OCI-LY3 (cell line): ENCODE results near the gene RDH14.

ENCODE experiments used
- H2AFZ ChIP-seq: fragments of 200-600, 300-600 bp; shearing (Covaris generic); 2 replicates; pipeline ENCODE4 v1.6.0; 2014; ENCODE audit warnings: antibody characterized with exemption, low read depth, low read length
- H3K27ac ChIP-seq: fragments of 200-600, 300-600 bp; sonication (generic); 2 replicates; pipeline ENCODE4 v1.5.1; 2014; ENCODE audit warnings: mild to moderate bottlenecking, low read length, moderate library complexity, mixed read lengths
- H3K27me3 ChIP-seq: fragments of 200-600, 300-600 bp; sonication (generic); 2 replicates; pipeline ENCODE4 v1.6.1; 2014; ENCODE audit warnings: low read depth, low read length, mixed read lengths
- H3K36me3 ChIP-seq: fragments of 200-600, 300-600 bp; sonication (generic); replicated peaks from 2 replicates; pipeline ENCODE3; 2014; ENCODE audit warnings: low read depth, low read length, mixed read lengths
- H3K4me1 ChIP-seq: fragments of 300-600, 200-600 bp; sonication (generic); 2 replicates; pipeline ENCODE4 v1.6.1; 2014; ENCODE audit warnings: low read length, mixed read lengths
- H3K4me2 ChIP-seq: fragments of 200-600, 300-600 bp; sonication (generic); 2 replicates; pipeline ENCODE4 v1.6.1; 2014; ENCODE audit warnings: low read length, mixed read lengths
- H3K4me3 ChIP-seq: fragments of 300-600, 200-600 bp; sonication (generic); 2 replicates; pipeline ENCODE4 v1.5.1; 2014; ENCODE audit warnings: antibody characterized with exemption, mild to moderate bottlenecking, low read length, moderate library complexity
- H3K79me2 ChIP-seq: fragments of 300-600, 200-600 bp; shearing (Covaris generic); 2 replicates; pipeline ENCODE4 v1.6.1; 2014; ENCODE audit warnings: mild to moderate bottlenecking, low read length, mixed read lengths
- H3K9ac ChIP-seq: fragments of 300-600, 200-600 bp; shearing (Covaris generic); 2 replicates; pipeline ENCODE4 v1.6.0; 2014; ENCODE audit warnings: mild to moderate bottlenecking, low read length, moderate library complexity
- H3K9me3 ChIP-seq: fragments of 200-600, 300-600 bp; shearing (Covaris generic); 2 replicates; pipeline ENCODE4 v1.6.1; 2014; ENCODE audit warnings: low read length, mixed read lengths; ENCODE audit not compliant: insufficient read depth
- H4K20me1 ChIP-seq: fragments of 200-600, 300-600 bp; sonication (generic); 2 replicates; pipeline ENCODE4 v1.6.1; 2016; ENCODE audit warnings: low read length, mixed read lengths; ENCODE audit not compliant: insufficient read depth
- EZH2phosphoT487 ChIP-seq: fragments of 200-600 bp; shearing (Covaris generic); IDR thresholded peaks from 2 replicates; pipeline ENCODE4 v1.6.1; 2018; ENCODE audit warnings: antibody characterized with exemption, mixed run types, low read depth
- TF ChIP-seq, protein P1 (sequence below): fragments of 200-600, 300-600 bp; sonication (generic); IDR thresholded peaks from 2 replicates; pipeline ENCODE4 v1.5.1; 2014; ENCODE audit warnings: antibody characterized with exemption, low read length, low read depth

Gene RDH14

DNA sequence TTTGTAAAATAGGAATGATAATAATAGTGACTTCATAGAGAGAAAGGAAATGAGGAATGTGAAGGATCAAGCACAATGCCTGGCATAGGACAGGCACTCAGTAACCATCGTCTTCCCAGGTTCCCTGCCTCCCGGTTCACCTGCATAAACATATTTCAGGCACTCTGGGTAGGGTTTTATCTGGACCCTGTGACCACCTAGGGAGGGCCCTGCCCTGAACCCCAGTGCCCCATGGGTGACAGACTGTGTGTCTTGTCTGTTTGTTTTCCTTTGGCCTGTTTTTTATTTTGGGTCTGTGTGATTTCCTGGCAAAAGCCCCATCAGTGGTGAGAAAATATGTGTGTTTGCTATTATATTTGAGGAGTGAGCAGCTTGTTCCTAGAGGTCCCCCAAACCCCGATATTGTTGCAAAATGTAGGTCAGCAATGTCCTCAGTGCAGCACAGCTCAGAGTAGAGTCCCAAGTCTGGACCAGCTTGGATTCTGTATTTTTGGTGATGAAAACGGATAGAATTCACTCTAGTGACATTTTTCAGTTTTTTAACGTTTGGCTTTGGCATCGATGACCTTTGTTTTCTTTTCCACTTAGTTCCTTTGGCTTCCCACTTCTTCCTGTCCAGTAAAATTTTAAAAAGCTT lies 38.5 kb upstream of the RDH14 start:
- H3K79me2 ChIP-seq, result no peaks in the 10 kb centered on the region
- no peaks in the 10 kb centered on the region for H3K27me3 ChIP-seq
- no peak overlapping the region for H3K9ac ChIP-seq
- H3K9me3 ChIP-seq, result no peaks in the 10 kb centered on the region
- H3K27ac ChIP-seq, result no peak overlapping the region
- no peak overlapping the region for H3K4me3 ChIP-seq
- TF ChIP-seq, protein P1, sequence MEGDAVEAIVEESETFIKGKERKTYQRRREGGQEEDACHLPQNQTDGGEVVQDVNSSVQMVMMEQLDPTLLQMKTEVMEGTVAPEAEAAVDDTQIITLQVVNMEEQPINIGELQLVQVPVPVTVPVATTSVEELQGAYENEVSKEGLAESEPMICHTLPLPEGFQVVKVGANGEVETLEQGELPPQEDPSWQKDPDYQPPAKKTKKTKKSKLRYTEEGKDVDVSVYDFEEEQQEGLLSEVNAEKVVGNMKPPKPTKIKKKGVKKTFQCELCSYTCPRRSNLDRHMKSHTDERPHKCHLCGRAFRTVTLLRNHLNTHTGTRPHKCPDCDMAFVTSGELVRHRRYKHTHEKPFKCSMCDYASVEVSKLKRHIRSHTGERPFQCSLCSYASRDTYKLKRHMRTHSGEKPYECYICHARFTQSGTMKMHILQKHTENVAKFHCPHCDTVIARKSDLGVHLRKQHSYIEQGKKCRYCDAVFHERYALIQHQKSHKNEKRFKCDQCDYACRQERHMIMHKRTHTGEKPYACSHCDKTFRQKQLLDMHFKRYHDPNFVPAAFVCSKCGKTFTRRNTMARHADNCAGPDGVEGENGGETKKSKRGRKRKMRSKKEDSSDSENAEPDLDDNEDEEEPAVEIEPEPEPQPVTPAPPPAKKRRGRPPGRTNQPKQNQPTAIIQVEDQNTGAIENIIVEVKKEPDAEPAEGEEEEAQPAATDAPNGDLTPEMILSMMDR, result no peak
- no peak for TF ChIP-seq EZH2phosphoT487
- no peak overlapping the region for H3K4me2 ChIP-seq
- no peaks in the 10 kb centered on the region for H4K20me1 ChIP-seq
- H3K4me1 ChIP-seq, result peaks cover 36% of the 10 kb centered on the region
- no peak overlapping the region for H2AFZ ChIP-seq
- no peaks in the 10 kb centered on the region for H3K36me3 ChIP-seq

DNA sequence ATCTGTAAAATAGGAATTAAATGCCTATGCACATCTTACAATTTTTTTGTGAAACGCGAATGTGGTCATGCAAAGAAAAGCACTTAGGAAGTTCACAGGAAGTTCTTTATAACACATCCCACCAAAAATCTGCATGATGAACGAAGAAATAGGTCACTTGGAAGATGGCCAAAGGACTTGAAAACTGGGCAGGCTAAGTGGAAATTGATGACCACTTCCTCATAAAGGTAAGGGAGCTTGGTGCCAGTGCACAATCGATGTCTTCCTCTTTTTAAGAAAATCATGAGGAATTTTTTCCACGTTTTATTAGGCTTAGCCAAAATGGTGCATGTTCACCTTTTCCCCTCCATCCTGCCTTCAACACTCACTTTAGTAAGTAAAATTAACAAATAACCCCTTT lies 37.2 kb upstream of the RDH14 start:
- H3K4me2 ChIP-seq, result no peak overlapping the region
- no peaks in the 10 kb centered on the region for H3K36me3 ChIP-seq
- H3K79me2 ChIP-seq, result no peaks in the 10 kb centered on the region
- no peaks in the 10 kb centered on the region for H3K27me3 ChIP-seq
- H3K9me3 ChIP-seq, result no peaks in the 10 kb centered on the region
- no peak for TF ChIP-seq EZH2phosphoT487
- TF ChIP-seq, protein P1, result no peak
- no peaks in the 10 kb centered on the region for H4K20me1 ChIP-seq
- peaks cover 36% of the 10 kb centered on the region for H3K4me1 ChIP-seq
- no peak overlapping the region for H3K9ac ChIP-seq
- no peak overlapping the region for H3K27ac ChIP-seq
- H3K4me3 ChIP-seq, result no peak overlapping the region
- no peak overlapping the region for H2AFZ ChIP-seq

DNA sequence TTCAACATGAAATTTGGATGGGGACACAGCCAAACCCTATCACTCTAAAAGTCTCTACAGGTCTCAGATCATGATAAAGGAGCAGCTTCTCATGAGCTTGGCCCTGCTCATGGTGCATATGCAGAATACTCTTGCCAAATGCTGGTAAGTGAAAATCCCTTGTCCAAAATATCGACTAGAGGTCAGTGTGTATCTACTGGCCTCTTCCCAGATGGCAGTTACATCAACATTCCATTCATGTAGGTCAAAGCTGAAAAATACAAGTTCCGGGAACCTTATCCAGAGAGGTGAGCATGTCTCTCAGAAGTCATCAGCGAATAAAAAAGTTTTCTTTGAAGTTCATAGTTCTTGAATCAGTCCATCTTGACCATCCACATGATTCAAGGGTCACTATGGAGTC lies 36.5 kb upstream of the RDH14 start:
- peaks cover 36% of the 10 kb centered on the region for H3K4me1 ChIP-seq
- TF ChIP-seq EZH2phosphoT487, result no peak
- TF ChIP-seq, protein P1, result no peak
- no peak overlapping the region for H3K4me3 ChIP-seq
- no peaks in the 10 kb centered on the region for H3K79me2 ChIP-seq
- no peak overlapping the region for H2AFZ ChIP-seq
- H4K20me1 ChIP-seq, result no peaks in the 10 kb centered on the region
- H3K4me2 ChIP-seq, result no peak overlapping the region
- H3K9ac ChIP-seq, result no peak overlapping the region
- no peak overlapping the region for H3K27ac ChIP-seq
- H3K9me3 ChIP-seq, result no peaks in the 10 kb centered on the region
- no peaks in the 10 kb centered on the region for H3K27me3 ChIP-seq
- H3K36me3 ChIP-seq, result no peaks in the 10 kb centered on the region

DNA sequence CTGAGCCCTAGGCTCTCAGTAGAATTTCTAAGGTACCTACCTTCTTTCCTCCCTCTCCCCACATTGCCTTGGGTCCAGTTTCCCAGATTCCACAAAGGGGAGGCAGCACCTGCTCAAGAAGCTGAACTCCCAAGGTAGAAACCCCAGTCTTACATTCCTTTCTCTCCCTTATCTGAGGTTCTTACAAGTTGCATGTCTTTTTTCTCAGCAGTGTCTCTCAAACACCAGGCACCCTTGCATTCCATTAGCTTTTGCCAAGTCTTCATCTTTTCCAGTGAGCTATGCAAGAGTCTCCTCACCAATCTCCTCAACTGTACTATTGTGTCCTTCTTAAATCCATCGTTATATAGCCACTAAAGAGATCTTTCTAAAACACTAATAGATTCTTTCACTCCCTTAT lies 33.0 kb upstream of the RDH14 start:
- no peaks in the 10 kb centered on the region for H3K9me3 ChIP-seq
- H2AFZ ChIP-seq, result no peak overlapping the region
- no peaks in the 10 kb centered on the region for H3K27me3 ChIP-seq
- H3K9ac ChIP-seq, result no peak overlapping the region
- H3K4me3 ChIP-seq, result no peak overlapping the region
- H3K79me2 ChIP-seq, result no peaks in the 10 kb centered on the region
- no peak overlapping the region for H3K27ac ChIP-seq
- no peak overlapping the region for H3K4me2 ChIP-seq
- peaks cover 3% of the 10 kb centered on the region for H3K4me1 ChIP-seq
- no peaks in the 10 kb centered on the region for H4K20me1 ChIP-seq
- no peak for TF ChIP-seq EZH2phosphoT487
- TF ChIP-seq, protein P1, result no peak
- no peaks in the 10 kb centered on the region for H3K36me3 ChIP-seq
